HL-60 (cell line): Measurements from ENCODE around the gene CNTNAP5.

Experiments used
- CTCF ChIP-seq: IDR thresholded peaks from one replicate; pipeline ENCODE4 v1.5.1; 2011; ENCODE audit warnings: low read length, control low read depth, inconsistent platforms; ENCODE audit not compliant: insufficient read depth
- GABPA ChIP-seq: IDR thresholded peaks from 2 replicates; pipeline ENCODE4 v1.6.1; 2012; ENCODE audit warnings: low read depth
- REST ChIP-seq: IDR thresholded peaks from 2 replicates; pipeline ENCODE4 v1.6.1; 2012; ENCODE audit warnings: low read depth; ENCODE audit not compliant: insufficient replicate concordance
- SPI1 ChIP-seq: IDR thresholded peaks from 2 replicates; pipeline ENCODE4 v1.6.1; 2012; ENCODE audit warnings: low read depth, mild to moderate bottlenecking, borderline replicate concordance

GRCh38 chr2:124575497-124575896 lies 550.4 kb downstream of the CNTNAP5 start:
- TF ChIP-seq CTCF: no peak
- TF ChIP-seq REST: no peak
- no peak for TF ChIP-seq GABPA
- no peak for TF ChIP-seq SPI1
